Measurements from ENCODE around the gene GNAS-AS1.

GNAS-AS1 gene

GRCh38 chr20:58810879-58811250, 39.8 kb downstream of the GNAS-AS1 start:
- no peak for DNase-seq

- peak in 2 of 56 donors; percentile 5 to 13 for DNase-seq
These were observed 40.4 kb downstream of the GNAS-AS1 start for GRCh38 chr20:58810116-58810878.

- DNase-seq = no peak
These were observed 42.2 kb downstream of the GNAS-AS1 start for GRCh38 chr20:58808271-58809046.

- no peak for DNase-seq
These were observed 42.9 kb downstream of the GNAS-AS1 start for GRCh38 chr20:58807801-58808200.

- DNase-seq = no peak
These were observed 47.2 kb downstream of the GNAS-AS1 start for GRCh38 chr20:58803533-58803932.

GRCh38 chr20:58802061-58802460, 48.6 kb downstream of the GNAS-AS1 start:
- no peak for DNase-seq

- DNase-seq = no peak
These were observed 50.4 kb downstream of the GNAS-AS1 start for GRCh38 chr20:58800134-58800871.

- DNase-seq = no peak
These were observed 53.0 kb downstream of the GNAS-AS1 start for GRCh38 chr20:58797371-58798338.

GRCh38 chr20:58795923-58796245, 54.8 kb downstream of the GNAS-AS1 start:
- DNase-seq = no peak

- no peak for DNase-seq
These were observed 55.4 kb downstream of the GNAS-AS1 start for GRCh38 chr20:58795181-58795922.

GRCh38 chr20:58794510-58795180, 56.1 kb downstream of the GNAS-AS1 start:
- DNase-seq = no peak

- no peak for DNase-seq
These were observed 56.9 kb downstream of the GNAS-AS1 start for GRCh38 chr20:58793512-58794420.

GRCh38 chr20:58792426-58792825, 58.3 kb downstream of the GNAS-AS1 start:
- no peak for DNase-seq

- no peak for DNase-seq
These were observed 59.4 kb downstream of the GNAS-AS1 start for GRCh38 chr20:58791286-58791685.

- no peak for DNase-seq
These were observed 60.2 kb downstream of the GNAS-AS1 start for GRCh38 chr20:58790454-58790853.

- no peak for DNase-seq
These were observed 61.7 kb downstream of the GNAS-AS1 start for GRCh38 chr20:58788896-58789544.

- DNase-seq = no peak
These were observed 63.3 kb downstream of the GNAS-AS1 start for GRCh38 chr20:58787211-58788005.

Measured in amygdala (tissue), 56 donors.